HG03565 (cell line): ENCODE data around the gene NFYA.

Source experiments
- ATAC-seq: cut with Tn5 transposase; IDR thresholded peaks from one replicate; pipeline ENCODE4 v1.9.1; 2021; ENCODE audit warnings: mild to moderate bottlenecking, moderate library complexity; ENCODE audit not compliant: unreplicated experiment

Gene NFYA

GRCh38 chr6:41072836-41073202, at the start of gene NFYA:
TSS of gene NFYA (plus strand) at chr6:41072974. CDS start at chr6:41079090, 6,116 bp downstream.
- peak; percentile 41 for ATAC-seq

DNA sequence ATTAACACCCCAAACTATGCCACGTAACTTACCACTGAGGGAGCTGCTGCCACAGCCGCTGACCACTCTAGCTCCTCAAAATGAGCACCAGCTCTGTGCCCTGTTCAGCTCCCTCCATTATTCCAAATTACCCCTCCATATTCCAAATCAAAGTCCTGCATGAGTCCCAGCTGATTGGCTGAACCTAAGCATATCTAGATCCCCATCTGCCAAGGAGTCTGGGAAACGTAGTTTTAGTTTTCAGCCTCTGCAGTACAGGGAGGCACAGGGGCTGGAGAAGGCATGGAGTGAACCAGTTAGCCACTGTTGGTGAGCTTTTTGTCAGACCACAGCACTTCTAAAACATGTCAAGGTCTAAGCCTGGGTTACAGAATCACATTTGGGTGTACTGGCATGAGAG, 49.7 kb upstream of the NFYA start:
- no peak for ATAC-seq

DNA sequence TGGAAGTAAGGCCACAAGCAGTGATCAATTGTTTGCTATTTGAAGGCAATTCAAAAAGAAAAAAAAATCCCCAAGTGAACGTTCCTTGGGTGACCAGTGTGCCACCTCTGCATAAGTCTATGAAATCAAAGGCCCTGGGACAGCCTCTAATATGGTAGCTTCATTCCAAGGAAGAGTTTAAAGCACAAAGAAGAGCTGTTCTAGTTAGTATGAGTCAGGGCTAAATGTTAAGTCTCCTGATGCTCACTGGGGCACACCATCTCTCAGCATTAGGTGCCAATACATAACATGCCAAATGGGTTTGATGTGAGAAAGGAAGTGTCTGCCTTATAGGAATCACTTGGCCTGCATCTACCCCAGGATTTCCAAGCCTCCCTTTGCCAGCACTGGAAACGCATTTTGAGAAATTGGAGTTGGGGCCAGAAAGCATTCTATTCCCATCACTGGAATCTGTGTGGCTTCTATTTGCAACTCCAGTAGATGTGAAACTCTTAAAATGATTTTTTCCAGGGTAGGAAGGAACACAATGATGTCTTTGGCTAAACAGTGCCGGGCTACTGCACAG, 46.7 kb upstream of the NFYA start:
- ATAC-seq: no peak

DNA sequence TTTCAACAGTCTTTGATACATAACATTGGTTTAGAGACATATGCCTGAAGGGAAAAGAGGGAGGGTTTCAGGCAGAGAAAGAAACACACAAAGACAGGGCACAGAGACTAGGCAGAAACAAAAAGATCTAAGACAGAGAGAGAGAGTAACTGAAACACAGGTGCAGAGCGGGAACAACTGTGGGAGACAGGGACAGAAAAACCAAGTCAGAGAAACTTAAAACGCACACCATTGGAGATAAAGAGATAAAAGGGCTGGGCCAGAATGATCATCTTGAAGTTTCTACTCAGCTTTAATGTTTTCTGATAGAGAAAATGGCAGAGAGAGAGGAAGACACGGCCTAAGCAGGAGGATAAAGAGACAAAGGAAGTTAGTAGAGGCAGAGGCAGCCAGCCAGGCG, 45.5 kb upstream of the NFYA start:
- ATAC-seq: no peak

DNA sequence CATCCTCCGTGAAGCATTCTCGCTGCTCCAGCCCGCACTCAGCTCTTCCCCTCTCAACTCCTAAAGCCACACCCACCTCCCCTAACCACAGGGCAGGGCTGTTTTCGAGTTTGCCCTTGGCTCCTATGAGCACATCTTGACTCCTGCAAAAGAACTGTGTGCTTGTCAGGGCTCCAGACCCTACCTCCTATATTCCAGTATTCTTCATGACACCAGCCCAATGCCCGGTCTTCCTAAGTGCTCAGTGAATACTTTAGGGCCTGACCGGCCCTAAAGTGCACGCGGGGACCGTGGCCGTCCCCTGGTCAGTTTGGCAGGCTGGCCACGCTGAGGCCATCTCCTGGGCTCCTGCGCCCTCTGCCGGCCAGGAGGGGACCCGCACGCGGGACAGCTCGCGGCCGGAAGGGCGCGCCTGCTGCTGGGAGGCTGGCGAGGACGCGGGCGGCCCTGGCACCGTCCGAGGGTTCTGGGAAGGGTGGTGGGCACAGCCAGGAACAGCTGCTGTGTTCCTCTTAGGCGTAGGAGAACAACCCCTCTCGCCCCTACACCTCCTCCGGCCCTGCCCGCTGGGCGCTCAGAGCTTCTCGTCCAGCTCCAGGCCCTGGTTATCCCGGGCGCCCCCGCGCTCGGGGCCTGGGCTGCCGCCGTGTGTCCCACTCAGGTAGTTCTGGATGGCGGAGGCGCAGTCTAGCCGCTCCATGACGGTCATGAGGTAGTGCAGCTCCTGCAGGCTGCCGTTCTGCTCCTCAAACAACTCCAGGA, 44.8 kb upstream of the NFYA start:
- ATAC-seq: peak; percentile 71

- ATAC-seq: peak; percentile 19
These were observed 44.0 kb upstream of the NFYA start for GRCh38 chr6:41028561-41029412.

GRCh38 chr6:41032830-41033229, 39.9 kb upstream of the NFYA start:
- ATAC-seq: no peak

- ATAC-seq: no peak
These were observed 39.0 kb upstream of the NFYA start for GRCh38 chr6:41033776-41034175.

DNA sequence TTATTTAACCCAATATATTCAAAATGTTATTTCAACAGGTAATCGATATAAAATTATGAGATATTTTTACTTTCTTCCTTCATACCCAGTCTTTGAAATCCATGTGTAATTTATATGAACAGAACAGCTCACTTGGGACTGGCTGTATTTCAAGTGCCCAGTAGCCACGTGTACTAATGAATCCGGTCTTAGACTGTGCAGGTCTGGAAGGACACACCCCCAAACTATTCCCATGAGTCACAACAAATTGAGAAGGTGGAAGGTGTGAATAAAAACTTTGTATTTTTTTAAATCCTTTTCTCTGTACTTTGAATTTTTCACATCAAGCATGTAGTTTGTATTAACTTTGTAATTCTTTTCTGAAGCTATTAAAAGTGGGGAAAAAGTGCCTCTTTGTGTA, 36.6 kb upstream of the NFYA start:
- no peak for ATAC-seq

GRCh38 chr6:41036601-41037000, 36.2 kb upstream of the NFYA start:
- no peak for ATAC-seq

DNA sequence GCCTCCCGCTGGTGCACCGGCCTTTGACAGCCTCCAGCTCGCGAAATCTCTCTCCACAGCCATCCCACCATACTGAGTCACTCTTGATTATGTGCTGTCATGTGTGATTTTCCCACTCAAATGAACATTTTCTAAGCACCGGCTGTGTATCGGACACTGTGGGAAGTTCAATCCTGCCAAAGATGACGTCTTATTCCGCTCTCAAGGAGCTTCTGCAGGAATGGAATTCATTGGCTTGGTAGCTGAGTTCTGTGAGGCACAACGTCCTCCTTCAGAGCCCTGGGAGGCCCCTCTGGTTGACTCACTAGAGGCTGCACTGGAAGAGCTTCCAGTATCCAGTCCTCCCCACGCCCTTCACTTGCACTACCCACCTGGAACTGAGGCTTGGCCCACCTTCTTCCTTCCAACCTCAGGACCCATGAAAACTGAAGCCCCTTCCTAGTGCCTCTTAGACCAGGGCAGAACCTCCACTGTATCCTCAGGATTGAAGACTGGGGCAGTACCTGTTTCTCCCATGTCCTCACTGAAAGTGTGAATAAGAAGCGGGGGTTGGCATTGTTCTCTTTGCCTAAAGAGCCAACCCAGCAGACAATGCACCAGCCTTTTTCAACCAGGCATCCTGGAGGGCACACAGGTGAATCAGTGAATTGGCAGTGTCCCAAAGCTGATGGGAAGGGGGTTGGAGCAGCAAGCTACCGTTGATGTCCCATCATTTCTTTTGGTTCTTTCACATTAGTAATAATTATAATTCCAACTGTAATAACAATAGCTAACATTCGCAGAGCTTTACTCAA, 35.5 kb upstream of the NFYA start:
- ATAC-seq: no peak

DNA sequence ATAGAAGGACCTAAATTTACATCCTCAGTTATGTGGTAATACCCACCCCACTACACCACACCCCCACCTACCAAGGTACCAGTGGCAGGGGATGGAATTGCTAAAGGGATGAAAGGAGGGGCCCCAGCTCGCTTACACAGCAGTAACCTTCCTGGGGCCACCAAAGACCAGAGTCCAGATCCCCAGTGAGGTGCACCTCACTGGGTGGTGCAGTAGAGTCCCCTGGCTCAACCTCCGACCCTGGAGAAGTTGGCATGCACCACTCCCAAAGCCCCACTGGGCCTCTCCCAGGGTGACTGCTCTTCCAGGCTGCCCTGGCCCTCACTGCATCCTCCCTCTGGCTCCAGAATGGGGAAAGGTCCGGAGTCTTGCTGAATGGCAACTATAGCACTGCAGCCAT, 34.6 kb upstream of the NFYA start:
- ATAC-seq: no peak

- ATAC-seq: no peak
These were observed 33.4 kb upstream of the NFYA start, which contains the start of gene UNC5CL for GRCh38 chr6:41039060-41039998. TSS of gene UNC5CL (minus strand) at chr6:41039221. CDS start at chr6:41035074, 4,147 bp downstream.

GRCh38 chr6:41040101-41040939, 32.5 kb upstream of the NFYA start:
- no peak for ATAC-seq

DNA sequence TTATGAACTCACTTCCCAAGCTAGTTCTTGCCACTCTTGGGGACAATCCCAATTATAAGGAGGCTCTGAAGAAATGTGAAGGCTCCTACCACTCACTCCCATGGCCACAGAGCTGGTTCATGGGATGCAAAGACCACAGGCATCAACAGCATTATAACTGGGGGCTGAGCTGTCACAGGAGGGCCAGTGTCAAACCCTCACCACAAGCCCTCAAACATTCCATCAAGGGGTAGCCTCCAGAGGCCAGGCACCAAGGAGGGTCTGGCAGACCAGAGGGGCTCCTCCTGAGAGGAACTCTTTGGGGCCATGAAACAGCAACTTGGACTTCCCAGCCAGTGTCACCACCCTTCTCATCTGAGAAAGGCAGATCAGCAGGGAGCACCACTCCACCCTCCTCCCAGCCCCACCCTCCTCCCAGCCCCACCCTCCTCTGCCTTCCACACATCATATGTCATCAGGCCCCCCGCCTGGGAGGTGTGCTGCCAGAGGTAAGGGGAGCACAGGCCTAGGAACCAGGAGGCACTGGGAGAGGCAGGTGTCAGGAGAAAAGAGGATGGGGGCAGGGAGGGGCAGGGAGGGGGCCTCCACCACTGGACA, 31.7 kb upstream of the NFYA start:
- no peak for ATAC-seq

DNA sequence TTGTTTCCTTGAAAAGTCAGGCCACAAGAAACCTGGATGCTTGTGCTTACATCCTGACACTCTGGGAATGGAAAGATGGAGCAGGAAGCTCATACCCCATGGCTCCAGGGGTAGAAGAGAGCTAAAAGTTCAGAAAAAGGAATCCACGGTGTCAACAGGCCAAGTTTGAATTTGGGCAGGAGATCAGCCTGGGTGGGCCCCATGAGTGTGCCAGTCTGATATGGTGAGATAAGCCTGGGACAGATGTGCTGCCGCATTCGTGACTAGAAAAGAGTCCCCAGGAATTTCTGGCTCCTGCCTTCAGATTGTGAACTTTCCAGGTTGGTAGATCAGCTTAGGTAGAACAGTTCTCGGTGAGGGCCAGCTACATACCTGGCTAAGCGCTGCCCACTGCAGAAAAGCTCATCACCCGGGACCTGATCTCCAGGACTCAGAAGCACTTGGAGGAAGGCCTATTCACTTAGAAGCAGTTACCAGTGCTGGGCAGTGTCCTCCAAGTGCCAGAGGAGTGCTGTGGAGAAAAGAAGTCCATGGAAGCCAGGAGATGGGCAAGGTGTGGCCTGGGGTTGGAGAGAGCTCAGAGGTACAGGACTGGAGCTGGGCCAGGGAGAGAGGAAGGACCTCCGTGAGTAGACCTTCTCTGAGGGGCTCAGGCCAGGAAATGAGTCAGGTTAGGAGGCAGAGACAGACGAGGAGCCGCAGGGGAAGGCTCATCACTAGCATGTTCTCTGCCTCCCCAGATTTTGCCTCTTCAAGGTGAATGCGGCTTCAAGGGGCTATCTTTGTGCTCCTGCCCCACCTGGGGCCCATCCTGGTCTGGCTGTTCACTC, 30.3 kb upstream of the NFYA start, which contains the start of gene TSPO2:
TSS of gene TSPO2 (plus strand) at position 242 of the 830 bp plus-strand sequence. CDS start at position 761, 519 bp downstream.
- no peak for ATAC-seq

DNA sequence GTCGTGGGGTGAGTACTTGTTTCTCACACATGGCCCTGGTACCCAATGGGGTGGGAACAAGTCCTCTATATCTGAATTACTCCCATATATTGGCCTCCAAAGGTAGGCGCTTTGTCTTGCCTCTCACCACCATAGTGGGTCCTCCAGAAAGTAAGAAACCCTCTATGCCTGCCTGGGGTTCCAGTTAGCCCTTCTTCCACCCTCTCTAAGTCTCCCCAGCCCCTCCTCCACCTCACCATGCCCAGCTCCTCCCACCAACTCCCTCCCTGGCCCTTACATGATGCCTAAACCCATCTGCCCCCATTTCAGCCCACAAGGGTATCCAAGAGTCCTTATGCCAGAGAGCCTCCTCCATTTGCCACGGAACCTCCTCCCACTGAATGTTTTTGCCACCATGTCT, 29.6 kb upstream of the NFYA start:
- no peak for ATAC-seq

DNA sequence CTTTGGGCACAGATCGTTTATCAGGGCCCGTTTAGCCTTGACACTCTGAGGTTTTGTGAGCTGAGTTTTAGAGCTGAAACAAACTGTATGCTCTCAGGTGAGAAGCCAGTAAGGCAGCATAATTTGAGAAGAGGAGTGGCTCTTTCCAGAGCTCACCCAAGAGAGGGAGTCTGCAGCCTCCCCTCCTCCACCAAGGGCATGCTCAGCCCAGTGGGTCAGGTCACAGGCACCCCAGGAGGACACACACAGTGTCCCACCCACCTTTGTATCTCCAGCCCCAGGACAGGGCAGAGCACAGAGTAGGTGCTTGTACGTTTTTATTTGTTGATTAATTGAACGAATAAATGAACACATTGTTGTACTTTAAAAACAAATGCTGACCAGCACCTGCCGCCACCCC, 27.1 kb upstream of the NFYA start:
- no peak for ATAC-seq
